ENCODE results near the gene ACOX3.

ACOX3 gene

GRCh38 chr4:8404791-8405515, 35.6 kb downstream of the ACOX3 start:
- no peak for DNase-seq

- DNase-seq, result no peak
Measured at GRCh38 chr4:8403976-8404375, 36.5 kb downstream of the ACOX3 start.

- peak; percentile 69 for DNase-seq
Measured at GRCh38 chr4:8403173-8403753, 37.3 kb downstream of the ACOX3 start.

- DNase-seq, result no peak
Measured at GRCh38 chr4:8402640-8403039, 37.9 kb downstream of the ACOX3 start.

GRCh38 chr4:8402181-8402597, 38.3 kb downstream of the ACOX3 start:
- no peak for DNase-seq

GRCh38 chr4:8401665-8402064, 38.9 kb downstream of the ACOX3 start:
- DNase-seq, result no peak

- DNase-seq, result no peak
Measured at GRCh38 chr4:8400632-8401325, 39.7 kb downstream of the ACOX3 start.

GRCh38 chr4:8399298-8399697, 41.2 kb downstream of the ACOX3 start:
- no peak for DNase-seq

- no peak for DNase-seq
Measured at GRCh38 chr4:8398347-8398746, 42.2 kb downstream of the ACOX3 start.

GRCh38 chr4:8396762-8397406, 43.6 kb downstream of the ACOX3 start:
- no peak for DNase-seq

GRCh38 chr4:8395504-8396296, 44.8 kb downstream of the ACOX3 start:
- no peak for DNase-seq

- no peak for DNase-seq
Measured at GRCh38 chr4:8394806-8395205, 45.7 kb downstream of the ACOX3 start.

GRCh38 chr4:8394061-8394519, 46.4 kb downstream of the ACOX3 start:
- DNase-seq, result no peak

- DNase-seq, result no peak
Measured at GRCh38 chr4:8393593-8394038, 46.9 kb downstream of the ACOX3 start.

GRCh38 chr4:8392591-8393190, 47.8 kb downstream of the ACOX3 start:
- no peak for DNase-seq

GRCh38 chr4:8391972-8392371, 48.6 kb downstream of the ACOX3 start:
- no peak for DNase-seq

- no peak for DNase-seq
Measured at GRCh38 chr4:8391071-8391470, 49.5 kb downstream of the ACOX3 start.

GRCh38 chr4:8390577-8390976, 49.9 kb downstream of the ACOX3 start:
- no peak for DNase-seq

- no peak for DNase-seq
Measured at GRCh38 chr4:8388528-8388870, 52.0 kb downstream of the ACOX3 start.

- no peak for DNase-seq
Measured at GRCh38 chr4:8387615-8388527, 52.7 kb downstream of the ACOX3 start.

GRCh38 chr4:8387194-8387593, 53.3 kb downstream of the ACOX3 start:
- no peak for DNase-seq

Data from CD4-positive, alpha-beta T cell treated with Interleukin-17A for 4 hours (primary cell).